HG03196 (cell line): ENCODE results near the gene KCNQ5.

Experiments
- ATAC-seq: cut with Tn5 transposase; IDR thresholded peaks from one replicate; pipeline ENCODE4 v1.9.1; 2021; ENCODE audit not compliant: unreplicated experiment

KCNQ5 gene

DNA sequence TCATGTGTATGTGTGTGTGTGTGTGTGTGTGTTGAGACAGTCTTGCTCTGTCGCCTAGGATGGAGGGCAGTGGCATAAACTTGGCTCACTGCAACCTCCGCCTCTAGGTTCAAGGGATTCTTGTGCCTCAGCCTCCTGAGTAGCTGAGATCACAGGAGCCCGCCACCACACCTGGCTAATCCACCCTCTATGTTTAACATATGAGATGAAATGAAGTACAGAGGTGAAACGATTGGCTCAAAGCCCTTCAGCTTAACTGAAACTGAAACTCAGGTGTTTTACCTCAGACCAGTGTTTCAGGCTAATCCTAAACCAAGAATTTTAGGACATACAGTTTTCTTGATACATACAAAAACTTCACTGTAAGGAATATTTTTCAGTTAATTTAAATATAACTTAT is 167.3 kb downstream of the KCNQ5 start:
- ATAC-seq = no peak

DNA sequence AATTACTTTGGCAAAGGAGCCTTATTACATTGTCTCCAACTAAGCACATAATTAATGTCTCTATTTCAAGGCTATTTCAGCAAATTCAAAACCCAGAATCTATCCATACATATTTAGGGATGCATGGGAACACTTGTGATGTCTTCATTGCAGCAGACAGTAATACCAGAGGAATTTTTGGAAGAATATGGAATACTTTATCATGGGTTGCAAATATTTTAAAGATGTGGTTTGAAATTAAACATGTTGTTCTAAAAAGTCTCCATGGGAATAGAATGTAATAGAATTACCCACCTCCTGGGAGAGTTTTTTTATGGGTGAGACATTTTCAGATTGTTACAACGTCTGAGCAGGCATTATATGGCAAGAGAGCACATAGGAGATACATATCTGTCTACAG is 170.8 kb downstream of the KCNQ5 start:
- no peak for ATAC-seq

DNA sequence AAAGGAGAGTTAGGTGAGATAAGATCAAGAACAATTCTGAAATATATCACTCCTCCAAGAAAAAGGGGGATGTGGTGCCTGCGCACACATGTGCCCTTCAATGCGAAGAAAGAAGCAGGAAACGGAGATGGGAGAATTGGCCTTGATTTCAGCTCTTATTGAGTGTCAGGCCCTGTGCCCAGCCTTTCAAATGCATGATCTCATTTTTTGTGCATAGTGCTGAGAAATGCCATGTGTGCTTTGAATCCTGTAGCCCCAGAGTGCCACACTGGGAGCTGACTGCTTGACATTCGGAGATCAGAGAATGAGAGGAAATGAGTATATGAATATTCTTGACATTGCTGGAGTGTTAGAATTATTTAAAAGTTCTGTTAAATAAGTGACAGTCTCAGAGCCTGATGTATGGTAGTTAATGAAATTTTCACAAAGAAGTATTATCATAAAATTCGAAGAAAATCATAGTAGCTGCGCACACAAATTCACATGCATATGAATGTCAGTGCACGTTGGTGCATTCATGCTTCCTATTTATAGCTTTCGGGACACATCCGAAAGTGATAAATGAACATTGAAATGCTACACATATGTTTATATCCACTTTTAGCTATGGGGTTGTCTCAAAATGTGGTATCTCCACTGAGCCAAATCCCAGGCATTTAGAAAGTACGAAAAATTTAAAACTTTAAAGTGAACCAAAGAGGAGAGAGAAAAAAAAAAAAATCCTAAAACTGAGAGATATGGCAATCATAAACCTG is 172.0 kb downstream of the KCNQ5 start:
- ATAC-seq = no peak

DNA sequence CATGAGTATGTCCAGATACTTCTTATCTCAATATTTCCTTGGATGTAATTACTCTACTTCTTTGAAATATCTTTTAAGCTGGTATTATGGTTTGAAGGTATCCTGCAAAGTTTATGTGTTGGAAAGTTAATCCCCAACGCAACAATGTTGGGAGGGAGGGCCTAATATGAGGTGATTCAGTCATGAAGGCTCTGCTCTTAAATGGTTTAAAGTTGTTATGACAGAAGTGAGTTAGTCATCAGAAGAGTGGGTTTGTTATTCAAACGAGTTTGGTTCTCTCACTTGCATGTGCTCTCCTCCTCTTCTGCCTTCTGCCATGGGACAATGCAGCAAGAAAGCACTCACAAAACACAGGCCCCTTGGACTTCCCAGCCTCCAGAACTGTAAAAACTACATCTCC is 176.3 kb downstream of the KCNQ5 start:
- no peak for ATAC-seq

DNA sequence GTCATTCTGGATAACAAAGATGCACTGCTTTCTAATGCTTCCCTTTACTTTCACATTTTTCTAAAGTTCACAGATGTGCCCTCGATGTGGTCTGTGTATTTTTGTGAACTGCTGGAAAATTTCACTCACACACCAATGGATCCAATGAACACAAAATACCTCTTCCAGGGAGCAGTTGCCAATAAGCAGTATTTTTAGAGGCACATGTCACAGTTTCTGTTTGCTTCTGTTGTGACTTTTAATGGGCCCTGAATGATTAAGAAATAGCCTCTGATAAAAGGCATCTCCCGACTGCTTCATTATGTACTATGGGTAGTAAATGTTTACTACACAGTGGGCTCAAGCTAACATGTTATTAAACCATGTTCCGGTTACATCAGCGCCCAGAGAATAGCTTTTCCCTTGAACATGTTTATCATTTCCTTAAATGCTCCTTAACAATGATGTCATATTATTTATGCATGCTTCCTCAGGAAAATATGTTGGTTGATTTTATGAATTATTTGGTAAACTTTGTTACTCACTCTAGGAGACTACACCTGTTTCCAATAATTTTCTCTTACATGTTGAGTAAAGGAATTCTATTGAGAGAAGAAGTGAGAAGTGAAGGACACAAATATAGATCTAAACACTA is 188.0 kb downstream of the KCNQ5 start:
- ATAC-seq = no peak

DNA sequence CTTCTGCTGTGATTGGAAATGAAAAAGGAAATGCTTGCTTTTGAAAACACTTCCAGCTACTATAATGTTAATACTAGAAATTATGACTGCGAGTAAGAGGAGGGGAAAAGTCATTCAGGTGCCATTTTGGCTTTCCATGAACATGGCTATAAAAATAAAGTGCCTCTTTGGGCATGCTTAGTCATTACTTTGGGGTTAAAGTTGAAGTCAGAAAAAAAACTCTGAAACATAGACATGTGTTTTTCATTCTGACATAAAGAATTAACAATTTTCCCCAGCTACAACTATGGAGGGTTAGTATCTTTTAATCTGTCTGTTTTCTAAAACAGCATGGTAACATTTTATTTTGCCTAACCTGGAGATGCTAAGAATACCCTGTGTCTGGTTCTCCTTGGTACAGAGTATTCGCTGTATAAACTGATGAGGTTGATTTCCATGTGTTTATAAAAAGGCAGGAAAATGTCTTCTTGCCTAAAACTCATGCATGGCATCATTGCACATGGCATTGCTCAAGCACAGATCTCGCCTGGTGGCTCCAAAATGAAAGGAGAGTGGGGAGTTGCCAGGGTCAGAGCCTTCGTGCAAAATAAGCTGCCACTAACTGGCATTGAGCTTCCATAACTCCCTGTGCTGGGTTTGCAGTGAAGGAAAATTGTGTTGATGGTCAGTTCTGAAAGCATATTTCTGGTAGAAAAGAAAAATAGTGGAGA is 188.9 kb downstream of the KCNQ5 start:
- no peak for ATAC-seq

DNA sequence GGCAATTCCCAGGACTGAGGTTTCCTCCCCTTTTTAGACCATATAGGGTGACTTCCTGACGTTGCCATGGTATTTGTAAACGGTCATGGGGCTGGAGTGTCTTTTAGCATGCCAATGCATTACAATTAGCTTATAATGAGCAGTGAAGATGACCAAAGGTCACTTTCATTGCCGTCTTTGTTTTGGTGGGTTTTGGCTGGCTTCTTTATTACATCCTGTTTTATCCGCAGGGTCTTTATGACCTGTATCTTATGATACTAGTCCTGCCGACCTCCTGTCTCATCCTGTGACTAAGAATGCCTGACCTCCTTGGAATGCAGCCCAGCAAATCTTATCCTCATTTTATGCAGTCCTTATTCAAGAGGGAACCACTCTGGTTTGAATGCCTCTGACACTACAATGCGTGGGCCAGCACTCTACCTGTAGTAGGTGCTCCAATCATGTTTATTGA is 190.1 kb downstream of the KCNQ5 start:
- ATAC-seq = no peak

DNA sequence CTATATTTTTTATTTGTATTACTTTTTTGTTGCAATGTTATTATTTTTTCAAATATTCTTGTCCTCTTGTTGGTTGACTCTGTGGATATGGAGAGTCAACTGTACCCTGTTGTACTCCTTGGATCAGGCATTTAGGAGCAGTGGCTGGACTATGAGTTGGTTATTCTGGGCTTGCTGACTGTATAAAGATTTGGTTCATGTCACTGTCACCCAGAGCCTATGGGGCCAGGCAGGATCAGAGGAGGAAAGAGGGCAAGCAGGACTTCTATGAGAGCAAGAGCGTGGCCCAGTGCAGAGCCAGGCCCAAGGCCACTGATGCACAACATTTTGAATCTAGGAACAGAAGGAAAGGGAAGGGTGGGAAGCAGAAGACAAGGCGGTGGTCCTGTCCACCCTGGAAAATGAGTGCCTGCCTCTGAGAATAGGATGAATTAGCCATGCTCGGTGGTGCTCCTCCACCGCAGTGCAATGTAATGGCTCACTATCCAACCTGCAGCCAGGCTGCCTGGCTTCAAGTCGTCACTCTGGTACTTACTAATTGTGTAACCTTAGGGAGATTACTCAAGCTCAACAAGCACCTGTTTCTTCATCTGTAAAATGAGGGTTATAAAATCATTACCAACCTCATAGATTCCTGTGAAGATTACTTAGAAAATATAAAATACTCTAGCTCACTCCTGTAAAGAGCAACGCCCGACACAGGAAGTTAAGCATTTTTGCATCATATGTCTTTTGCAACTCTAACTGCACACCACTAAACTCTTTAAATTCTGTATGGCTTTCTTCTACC is 192.1 kb downstream of the KCNQ5 start:
- ATAC-seq = no peak

DNA sequence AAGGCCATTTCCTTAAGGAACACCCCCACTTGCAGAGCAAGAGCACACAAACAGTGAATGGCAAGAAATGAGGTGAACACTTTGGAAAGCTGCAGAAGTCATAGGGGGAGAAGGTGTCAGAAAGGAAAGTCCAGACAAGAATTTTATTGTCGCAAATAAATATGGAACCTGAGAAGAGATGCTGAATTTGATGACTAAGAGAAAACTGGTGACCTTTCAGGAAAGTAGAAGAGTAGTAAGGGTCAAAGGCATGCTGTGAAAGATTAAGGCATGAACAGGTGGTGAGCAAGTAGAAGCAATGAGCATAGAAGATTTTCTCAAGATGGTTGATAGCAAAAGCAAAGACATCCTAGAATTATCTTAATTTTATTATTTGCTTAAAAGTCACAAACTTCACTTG is 194.2 kb downstream of the KCNQ5 start:
- no peak for ATAC-seq

DNA sequence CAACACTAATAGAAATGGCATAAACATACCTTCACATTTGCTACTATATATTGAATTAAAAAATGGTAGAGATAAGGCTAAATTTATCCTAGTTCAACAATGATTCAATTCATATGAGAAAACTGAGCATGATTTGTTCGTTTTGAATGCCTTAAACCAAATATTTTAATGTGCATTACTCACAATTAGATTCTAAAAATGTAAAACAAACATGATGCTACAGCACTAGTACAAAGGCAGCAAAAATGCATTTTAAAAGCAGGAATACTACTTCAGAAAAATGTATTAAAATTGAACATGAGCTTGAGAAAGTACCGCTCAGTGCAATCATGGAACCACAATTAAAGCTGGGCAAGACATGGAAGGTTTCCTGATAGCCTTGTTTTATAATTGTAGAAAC is 195.3 kb downstream of the KCNQ5 start:
- no peak for ATAC-seq

DNA sequence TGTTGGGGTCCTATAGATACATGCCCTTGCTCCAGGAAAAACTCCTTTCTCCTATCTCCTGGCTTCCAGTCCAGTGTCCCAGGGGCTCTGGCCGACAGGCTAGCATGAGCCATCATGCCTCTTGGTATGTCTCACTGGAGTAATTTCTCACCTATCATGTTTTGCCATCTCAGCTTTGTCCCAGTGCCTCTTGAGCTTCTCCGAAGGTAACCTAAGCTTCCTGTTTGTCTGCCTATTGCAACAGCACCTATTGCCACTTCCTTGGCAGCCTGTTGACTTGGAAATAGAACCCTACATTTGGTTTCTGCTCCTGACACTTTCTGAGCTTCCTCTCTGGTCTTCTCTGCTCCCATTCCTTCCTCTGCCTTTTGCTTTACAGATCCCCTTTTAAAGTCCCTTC is 197.7 kb downstream of the KCNQ5 start:
- ATAC-seq = no peak

DNA sequence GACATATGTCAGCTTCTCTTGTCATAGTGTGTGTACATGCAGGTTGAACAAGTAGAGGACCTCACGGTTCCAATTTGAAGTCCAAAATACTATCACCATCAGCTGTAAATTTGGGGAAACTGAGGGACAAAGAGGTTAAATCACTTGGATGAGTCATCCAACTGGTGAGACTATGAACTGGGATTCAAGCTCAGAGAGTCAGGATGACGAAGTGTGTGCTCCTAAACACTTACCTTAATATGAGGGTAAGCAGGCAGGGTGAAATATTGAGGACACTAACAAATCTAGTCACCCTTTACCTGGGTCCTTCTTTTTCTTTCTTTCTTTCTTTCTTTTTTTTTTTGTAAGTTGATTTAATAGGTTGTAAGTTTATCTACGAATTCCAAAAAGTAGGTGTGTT is 198.3 kb downstream of the KCNQ5 start:
- no peak for ATAC-seq

DNA sequence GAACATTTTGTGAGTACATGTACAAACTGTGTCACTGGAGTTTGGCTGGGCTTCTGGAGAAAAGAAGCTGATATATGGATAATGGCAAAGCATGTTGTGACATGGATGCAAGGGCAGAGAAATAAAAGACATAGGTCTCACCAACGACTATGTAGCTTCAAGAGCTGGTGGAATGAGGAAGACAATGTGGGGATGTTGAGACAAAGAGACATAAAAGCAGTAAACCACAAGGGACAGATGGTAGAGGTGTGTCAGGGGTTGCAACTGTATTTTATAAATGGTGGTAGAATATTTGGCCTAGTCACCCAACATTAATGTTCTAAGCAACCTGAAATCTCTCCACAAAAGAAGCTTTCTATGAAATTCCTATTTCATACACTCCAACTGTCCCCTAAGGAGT is 199.0 kb downstream of the KCNQ5 start:
- no peak for ATAC-seq

DNA sequence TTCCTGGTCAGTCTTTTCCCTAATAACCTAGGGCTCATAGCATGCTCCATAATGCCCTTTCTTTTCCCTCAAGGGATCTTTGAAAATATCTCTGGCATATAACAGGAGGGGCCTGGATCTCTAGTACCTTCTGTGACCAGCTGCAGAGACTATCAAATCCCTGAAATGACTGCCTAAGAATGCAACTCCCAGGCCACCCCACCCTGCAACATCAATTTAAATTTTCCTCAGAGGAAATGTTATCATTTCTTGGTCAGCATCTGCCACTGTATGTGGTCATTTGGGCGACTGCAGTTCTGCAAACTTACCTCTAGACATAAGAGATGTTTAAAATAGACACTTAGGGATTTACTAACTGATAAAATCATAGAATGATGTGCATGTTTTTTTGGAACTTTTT is 200.2 kb downstream of the KCNQ5 start:
- ATAC-seq = no peak

DNA sequence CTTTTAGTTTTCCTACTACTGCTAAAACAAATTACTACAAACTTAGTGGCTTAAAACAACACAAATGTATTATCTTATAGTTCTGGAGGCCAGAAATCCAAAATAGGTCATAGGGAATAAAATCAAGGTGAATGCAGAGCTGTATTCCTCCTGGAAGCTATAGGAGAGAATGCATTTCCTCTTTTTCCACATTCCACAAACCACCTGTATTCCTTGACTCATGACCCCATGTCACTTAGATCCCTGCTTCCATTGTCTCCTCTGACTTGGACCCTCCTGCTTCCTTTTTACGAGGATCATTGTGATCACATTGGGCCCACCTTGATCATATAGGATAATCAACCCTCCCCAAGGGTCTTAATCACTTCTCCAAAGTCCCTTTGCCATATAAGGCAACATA is 200.8 kb downstream of the KCNQ5 start:
- ATAC-seq = no peak

DNA sequence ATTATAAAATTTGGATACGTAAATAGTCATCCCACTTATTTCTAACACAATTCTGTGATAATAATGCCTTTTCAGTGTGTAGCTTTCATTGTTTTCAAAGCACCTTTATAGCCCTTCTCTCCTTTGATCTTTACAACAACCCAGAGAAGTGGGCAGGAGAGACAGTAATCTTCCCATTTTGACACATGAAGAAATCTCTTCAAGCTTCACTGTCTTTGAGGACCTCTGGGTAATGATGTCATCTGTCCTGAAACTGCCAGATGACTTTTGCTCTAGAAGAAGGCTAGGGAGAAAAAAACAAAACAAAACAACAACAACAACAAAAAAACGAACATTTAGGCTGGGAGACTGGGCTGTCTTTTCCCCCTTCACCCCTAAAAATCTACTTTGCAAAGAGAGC is 203.0 kb downstream of the KCNQ5 start:
- no peak for ATAC-seq

DNA sequence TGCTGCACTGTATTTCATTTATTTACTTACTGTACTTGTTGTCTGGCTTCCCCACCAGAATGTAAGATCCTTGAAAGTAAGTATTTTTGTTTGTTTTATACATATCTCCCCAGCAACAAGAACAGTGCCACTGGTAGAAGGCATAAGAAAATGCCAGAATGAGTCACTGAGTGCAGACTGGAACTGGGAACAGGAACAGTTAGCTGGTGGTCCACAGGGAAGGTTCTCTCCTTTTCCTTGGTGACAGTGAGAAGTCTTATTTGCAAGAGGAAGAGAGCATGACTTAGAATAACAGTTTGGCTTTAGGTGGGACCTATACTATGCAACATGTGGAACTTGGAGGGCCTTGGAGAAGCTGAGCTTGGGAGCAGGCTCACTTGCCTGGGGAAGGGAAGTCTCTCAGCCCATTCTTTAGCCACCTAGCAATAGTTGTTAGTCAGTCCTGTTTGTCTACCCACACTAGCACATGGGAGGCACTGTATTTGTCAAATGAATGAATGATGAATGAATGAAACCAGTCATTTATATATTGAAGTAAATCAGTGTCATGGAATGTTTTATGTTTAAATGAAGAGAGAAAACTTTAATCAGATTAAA is 203.5 kb downstream of the KCNQ5 start:
- no peak for ATAC-seq

DNA sequence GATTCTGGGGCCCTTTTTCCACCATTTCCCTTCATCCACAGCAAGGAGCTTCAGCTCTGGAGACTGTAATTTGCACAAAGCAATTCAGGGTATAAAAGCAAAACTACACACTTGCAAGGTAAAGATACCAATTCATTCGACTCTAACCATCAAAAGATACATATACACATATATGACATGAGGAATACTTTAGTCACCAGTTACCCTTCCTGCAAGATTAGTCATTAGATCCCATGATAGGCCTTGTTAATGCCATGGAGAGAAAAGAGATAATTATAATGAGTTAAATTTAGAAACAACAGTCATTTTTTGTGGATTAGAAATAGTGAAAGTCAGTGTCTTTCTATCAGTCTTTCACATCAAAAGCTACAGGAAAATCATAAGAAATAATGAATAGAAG is 204.2 kb downstream of the KCNQ5 start:
- no peak for ATAC-seq

DNA sequence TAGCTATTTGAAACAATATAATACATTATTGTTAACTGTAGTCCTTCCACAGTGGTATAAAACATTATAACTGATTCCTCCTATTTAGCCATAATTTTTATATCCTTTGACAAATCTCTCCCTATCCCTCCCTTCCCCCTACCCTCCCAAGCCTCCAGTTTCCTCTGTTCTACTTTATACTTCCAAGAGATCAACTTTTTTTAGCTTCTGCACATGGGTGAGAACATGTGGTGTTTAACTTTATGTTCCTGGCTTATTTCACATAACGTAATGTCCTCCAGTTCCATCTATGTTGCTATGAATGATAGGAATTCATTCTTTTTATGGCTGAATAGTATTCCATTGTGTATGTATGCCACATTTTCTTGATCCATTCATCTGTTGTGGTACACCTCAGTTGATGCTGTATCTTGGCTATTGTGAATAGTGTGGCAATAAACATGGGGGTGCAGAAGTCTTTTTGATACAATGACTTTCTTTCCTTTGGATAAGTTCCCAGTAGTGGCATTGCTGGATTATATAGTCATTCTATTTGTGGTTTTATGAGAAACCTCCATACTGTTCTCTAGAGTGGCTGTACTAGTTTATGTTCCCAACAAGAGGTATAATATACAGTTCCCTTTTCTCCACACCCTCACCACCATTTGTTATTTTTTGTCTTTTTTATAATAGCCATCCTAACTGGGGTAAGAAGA is 205.0 kb downstream of the KCNQ5 start:
- ATAC-seq = no peak

DNA sequence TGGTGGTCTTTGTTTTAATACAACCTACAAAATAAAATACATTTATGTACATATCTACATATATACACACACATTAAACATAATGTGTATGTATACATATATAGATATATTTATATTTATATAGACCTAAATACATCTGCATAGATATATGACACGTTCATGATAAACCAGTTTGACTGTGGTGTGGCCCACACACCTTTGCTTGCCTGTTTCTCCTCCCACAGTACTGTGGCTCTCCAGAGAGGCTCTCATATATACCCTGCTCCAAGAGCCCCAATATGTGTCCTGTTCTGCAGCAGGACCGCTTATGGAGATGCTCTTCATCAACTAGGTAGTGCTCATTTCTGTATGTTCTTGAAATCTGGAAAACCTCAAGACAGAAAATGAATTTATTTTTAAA is 207.0 kb downstream of the KCNQ5 start:
- no peak for ATAC-seq
